Raji (cell line): Measurements from ENCODE around the gene BFSP1.

ENCODE experiments used
- POLR2A ChIP-seq: IDR thresholded peaks from 2 replicates; pipeline ENCODE4 v1.6.1; 2011; ENCODE audit warnings: low read depth, low read length, control low read depth; ENCODE audit not compliant: insufficient read depth

The BFSP1 gene

DNA sequence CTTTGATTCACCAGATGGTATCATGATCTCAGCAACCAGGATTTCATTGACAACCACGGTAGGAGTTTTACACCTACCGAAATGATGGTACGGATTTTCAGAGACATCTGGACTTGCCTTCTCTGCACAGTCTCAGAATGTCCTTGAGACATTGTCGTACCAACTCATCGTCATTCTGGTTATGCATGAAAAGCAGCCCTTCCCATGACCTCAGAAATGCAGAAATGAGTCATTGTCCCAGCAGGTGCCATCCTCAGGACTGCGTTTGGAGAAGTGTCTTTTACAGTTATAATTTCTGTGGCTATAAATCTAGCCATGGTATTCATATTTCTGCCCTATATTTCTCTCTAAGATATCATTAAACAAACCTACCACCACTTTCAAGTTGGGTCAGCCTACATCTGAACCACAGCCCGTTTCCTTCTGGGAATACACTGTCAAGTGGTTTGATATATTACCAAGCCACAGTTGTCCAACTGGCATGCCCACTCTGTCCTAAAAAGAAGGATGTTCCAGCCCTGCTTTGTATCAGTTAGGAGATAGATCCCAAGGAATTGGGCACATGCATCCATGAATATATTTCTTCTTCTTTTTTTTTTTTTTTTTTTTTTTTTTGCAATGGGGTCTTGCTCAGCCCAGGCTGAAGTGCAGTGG lies 7.5 kb upstream of the BFSP1 start:
- no peak for TF ChIP-seq POLR2A

DNA sequence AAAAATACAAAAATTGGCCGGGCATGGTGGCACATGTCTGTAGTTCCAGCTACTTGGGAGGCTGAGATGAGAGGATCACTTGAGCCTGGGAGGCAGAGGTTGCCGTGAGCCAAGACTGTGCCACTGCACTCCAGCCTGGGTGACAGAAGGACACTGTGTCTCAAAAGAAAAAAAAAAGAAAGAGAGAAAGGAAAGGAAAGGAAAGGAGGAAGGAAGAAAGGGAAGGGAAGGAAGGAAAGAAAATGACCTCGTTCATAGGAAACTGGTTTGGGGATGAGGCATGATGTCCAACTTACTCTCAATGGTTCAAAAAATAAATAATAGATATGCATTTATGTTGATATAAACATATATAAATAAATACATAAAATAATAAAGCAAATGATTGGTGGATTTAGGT lies 6.8 kb upstream of the BFSP1 start:
- TF ChIP-seq POLR2A: no peak

DNA sequence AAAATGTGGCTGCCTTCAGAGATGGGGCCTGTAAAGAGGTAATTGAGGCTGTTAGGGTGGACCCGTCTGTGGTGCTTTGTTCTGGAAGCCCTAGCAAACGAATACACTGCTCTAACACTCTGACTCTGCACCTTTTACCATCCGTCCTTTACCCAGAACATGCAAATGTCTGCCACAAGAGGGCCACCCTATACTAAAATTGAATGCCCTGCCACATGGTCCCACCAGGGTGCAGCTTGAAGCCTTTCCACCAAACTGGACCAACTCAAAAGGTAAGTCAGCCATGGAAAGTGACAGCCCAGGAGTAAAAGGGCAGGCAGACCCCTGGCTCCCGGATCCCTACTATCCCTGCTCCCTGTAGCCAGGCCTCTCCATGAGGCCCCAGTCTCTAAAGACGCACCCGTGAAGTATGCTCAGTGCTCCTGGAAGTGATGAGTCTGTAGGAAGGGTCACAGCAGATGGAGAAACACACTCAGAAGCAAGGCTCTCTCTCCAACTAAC lies 5.8 kb upstream of the BFSP1 start:
- no peak for TF ChIP-seq POLR2A

- TF ChIP-seq POLR2A: no peak
Observed at GRCh38 chr20:17534077-17534476, 2.9 kb upstream of the BFSP1 start.

DNA sequence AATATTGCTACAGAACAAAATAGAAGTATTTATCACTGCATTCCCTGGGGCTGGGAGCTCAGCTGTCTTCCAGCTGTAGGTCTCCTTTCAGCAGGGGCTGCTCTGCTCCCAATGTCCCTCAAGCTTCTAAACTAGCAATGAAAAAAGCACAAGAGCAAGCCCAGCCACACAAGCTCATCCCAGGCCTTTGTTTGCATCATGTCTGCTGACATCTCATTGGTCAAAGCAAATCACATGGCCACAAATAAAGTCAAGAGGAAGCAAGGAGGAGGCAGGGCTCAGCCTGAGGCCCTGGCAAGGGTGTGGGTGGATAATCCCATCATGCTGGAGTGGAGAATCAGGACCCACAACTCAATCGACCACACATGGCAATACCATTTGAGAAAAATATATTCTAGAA lies 2.2 kb upstream of the BFSP1 start:
- TF ChIP-seq POLR2A: no peak

- no peak for TF ChIP-seq POLR2A
Observed at GRCh38 chr20:17531665-17532025, 466 bp upstream of the BFSP1 start.

DNA sequence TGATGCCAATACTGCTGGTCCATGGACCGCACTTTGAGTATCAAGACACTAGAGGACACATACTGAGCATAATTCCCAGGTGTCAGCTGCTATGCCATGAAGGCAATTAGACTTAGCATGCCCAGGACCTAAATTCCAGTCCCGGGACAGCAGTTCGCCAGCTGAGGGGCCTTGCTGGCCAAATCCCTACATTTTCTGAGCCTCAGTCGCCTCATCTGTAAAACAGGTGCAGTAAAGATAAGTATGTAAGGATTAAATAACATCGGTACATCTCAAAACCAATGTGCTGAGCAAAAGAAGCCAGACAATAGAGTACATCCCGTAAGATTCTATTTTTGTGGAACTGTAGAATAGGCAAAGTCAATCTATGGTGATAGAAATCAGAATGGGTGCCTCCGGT lies 1.0 kb downstream of the BFSP1 start:
- no peak for TF ChIP-seq POLR2A

DNA sequence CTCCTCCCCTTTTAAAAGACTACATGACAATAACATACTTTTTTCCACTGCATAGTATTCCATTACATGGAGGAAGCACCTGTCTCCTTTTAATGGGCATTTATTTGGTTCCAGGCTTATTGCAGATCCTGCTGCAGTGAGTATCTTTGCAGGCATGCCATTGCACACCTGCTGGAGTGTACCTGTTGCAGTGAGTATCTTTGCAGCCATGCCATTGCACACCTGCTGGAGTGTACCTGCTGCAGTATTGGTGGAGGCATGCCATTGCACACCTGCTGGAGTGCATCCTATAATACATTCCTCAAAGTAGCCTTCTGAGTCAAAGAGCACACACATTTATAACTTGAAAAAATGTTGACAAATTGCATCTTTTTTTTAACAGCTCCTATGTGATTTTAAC lies 1.6 kb downstream of the BFSP1 start:
- no peak for TF ChIP-seq POLR2A

DNA sequence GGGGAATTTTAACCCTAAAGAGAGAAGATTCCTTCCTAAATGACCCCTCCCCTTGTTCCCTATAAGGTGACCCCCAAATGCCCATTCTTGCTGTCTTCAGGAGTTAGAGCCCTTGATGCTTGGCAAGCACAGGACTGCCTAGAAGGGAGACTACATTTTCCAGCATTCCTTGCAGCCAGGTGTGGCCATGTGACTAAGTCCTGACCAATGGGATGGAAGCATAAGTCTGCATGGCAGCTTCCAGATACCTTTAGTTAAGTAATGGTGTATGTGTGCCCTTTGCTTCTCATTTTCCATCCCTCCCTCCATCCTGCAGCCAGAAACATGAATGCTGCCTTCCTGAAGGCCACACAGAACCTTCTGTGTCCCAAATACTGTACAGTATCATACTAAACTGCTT lies 5.5 kb downstream of the BFSP1 start:
- TF ChIP-seq POLR2A: no peak

DNA sequence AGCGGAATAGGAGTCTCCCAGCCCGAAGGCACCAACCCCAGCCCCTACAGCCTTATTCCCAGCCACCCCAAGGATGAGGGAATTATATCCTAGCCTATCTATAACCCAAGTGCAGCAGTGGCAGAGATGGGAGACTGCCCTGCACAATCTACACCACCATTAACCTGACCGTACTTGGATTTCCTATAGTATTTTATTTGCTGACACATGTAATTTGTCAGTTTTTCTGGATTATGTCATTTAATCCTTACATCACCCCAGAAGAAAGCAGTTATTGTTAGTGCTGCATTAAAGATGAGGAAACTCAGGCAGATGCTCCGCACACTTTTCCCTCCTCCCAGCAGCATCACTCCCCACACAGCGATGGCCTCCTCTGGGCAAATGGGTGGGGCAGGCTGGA lies 6.0 kb downstream of the BFSP1 start:
- no peak for TF ChIP-seq POLR2A

DNA sequence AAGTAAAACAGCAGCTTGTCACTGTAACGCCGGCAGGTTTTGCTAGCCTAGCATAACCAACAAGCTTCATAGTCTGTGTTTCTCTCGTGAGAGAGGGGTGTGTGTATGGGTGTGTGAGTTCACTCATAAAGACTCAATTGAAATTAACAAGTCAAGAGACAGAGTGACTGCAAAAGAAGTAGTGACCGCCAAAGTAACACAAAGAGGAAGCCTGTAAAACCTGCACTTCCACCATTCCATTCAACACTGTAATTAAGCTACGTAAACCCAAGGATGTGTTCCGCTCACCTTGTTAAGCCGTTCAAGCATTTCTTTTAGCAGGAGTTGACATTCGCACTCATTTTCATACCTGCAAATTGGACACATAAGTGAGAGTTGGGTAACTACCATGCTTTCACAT lies 6.6 kb downstream of the BFSP1 start:
- TF ChIP-seq POLR2A: no peak

DNA sequence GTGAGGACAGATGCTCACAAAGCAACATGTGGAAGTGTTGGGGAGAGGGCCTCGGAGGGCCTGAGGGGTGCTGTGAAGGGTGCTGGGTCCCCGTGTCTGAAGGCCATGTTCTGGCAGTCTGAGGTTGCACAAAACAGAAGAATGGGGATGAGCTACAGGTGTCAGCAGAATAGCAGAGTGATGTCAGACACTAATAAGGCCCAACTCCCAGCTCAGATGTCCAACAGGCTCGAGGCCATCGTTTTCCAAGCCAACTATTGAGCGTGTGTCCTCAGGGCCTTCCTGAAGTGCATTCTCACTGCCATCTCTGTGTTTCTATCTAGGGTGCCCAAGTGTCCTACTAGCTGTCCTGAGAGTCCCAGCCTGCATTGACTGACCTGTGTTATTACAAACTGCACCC lies 7.9 kb downstream of the BFSP1 start:
- no peak for TF ChIP-seq POLR2A

DNA sequence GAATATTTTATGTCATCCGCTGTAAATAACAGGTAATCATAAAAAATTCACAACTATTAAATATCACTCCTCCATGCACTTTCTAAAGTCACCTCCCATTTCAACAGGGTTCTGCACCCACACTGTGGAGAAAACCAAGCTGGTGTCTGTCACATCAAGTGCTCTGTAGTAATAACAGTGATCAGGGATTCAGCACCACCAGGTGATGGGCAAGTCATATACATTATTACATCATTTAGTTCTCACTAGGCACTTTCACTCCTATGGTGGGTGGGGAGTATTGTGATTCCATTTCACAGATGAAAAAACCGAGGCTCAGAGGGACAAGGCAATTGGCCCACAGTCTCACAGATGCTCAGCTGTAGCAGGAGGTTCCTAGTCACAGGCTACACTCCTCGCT lies 8.7 kb downstream of the BFSP1 start:
- TF ChIP-seq POLR2A: no peak

DNA sequence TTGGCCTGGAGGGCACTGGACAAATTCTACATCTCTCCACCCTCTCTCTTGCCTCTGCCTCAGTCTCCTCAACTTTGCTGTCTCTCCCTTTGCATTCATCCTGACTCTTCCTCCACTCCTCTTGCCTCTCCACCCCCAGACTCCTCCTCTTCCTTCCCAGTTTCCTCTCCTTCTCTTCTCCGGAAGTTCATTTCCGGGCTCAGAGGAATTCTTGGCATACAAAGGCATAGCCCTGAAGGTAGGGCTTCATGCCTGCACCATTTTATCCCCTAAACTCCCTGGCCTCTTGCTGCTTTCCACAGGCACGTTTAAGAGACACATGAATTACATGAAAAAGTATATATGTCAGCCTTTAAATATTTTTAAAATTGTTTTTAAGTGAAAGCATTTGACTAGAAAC lies 10.6 kb downstream of the BFSP1 start:
- no peak for TF ChIP-seq POLR2A

- TF ChIP-seq POLR2A: no peak
Observed at GRCh38 chr20:17519606-17520285, 11.4 kb downstream of the BFSP1 start.

DNA sequence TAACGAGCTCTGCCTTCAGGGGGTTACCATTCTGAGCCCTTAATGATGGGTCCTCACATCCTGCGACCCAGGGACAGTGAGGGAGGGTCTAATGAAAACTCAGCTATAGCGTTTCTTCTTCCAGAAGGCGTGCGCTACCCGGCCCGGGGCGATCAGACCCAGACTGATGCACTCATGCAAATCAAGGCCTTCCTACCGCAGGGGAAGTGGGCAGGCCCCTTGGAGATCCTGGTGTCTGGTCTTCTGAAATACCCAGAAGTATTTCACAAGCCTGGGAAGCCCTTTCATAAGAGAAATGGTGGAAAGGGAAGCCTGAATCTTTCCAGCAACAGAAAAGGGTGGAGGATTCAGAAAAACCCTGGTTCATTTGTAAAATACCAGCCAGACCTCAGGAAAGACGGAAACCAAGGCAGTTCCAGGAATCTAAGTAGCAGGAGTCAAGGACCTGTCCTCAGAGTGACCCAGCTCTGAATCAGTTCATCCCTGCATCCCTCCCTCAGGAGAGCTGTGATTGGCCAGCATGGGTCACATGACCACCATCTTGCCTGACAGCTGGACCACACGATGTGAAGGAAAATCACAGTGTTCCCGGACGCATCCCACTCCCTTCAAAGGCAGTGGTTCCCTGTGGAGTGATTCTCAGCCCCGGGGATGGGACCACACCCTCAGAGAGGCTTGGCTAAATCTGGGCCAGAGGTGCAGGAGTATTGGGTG lies 12.7 kb downstream of the BFSP1 start:
- TF ChIP-seq POLR2A: no peak
